Ovary (tissue), 3 donors: ENCODE results near the gene TPCN2.

ENCODE experiments used
- CTCF ChIP-seq, 3 donors: fragments of 450-650 bp in 2 of 3; fragments of 200-600 bp in 1 of 3; IDR thresholded peaks; one replicate each; pipeline versions ENCODE4 v1.5.1 to v1.8.0; 2016 to 2022; ENCODE audit warnings: antibody characterized with exemption in 3 of 3, mild to moderate bottlenecking in 1 of 3
- EP300 ChIP-seq: sonication (generic); formaldehyde crosslinking; IDR thresholded peaks from one replicate; pipeline ENCODE4 v1.6.1; 2017; ENCODE audit warnings: antibody characterized with exemption
- POLR2A ChIP-seq: fragments of 450-650 bp; IDR thresholded peaks from one replicate; pipeline ENCODE4 v1.6.1; 2017; ENCODE audit warnings: antibody characterized with exemption, mild to moderate bottlenecking, moderate library complexity
- donor health status: DM: no; HTN: no; CAD: no.

GRCh38 chr11:69081180-69081579, 32.4 kb downstream of the TPCN2 start:
- no peak for TF ChIP-seq CTCF (IDR thresholded peaks at IDR 0.05)
- no peak for TF ChIP-seq POLR2A
- TF ChIP-seq EP300, result no peak
